Measurements from ENCODE around the gene ARL17B.
"Not testable (repeated sequence)": the region's sequence is repeated elsewhere in the genome, so short reads cannot be mapped to it uniquely, and the experiment has no call there.

Gene ARL17B

GRCh38 chr17:46290906-46291546 is 70.5 kb downstream of the ARL17B start:
- not testable (repeated sequence) for H3K27ac ChIP-seq; H3K36me3 ChIP-seq (ENCODE audit: insufficient read depth); H2AFZ ChIP-seq (ENCODE audit: low read depth)

GRCh38 chr17:46287587-46287986 is 74.0 kb downstream of the ARL17B start:
- not testable (repeated sequence) for H3K27ac ChIP-seq; H4K20me1 ChIP-seq (ENCODE audit: insufficient read depth); H3K9ac ChIP-seq; H3K4me3 ChIP-seq (IDR thresholded peaks at IDR 0.05; ENCODE audit: insufficient read depth, low read depth, low read length); H3K36me3 ChIP-seq (ENCODE audit: insufficient read depth); H3K27me3 ChIP-seq (ENCODE audit: insufficient read depth, low read depth); H2AFZ ChIP-seq (ENCODE audit: low read depth); H3K79me2 ChIP-seq (ENCODE audit: insufficient read depth, low read depth); H3K4me2 ChIP-seq
- peaks cover 12% of the 10 kb centered on the region for H3K4me1 ChIP-seq (ENCODE audit: low read depth, poor library complexity, severe bottlenecking)

More at GRCh38 chr17:46290906-46291546, 70.5 kb downstream of the ARL17B start:
- not testable (repeated sequence) for H3K27me3 ChIP-seq (ENCODE audit: insufficient read depth, low read depth); H3K4me2 ChIP-seq; H3K9ac ChIP-seq; H3K4me3 ChIP-seq (IDR thresholded peaks at IDR 0.05; ENCODE audit: insufficient read depth, low read depth, low read length); H3K79me2 ChIP-seq (ENCODE audit: insufficient read depth, low read depth); H4K20me1 ChIP-seq (ENCODE audit: insufficient read depth)
- peaks cover 12% of the 10 kb centered on the region for H3K4me1 ChIP-seq (ENCODE audit: low read depth, poor library complexity, severe bottlenecking)

GRCh38 chr17:46286764-46287221 is 74.8 kb downstream of the ARL17B start:
- not testable (repeated sequence) for H4K20me1 ChIP-seq (ENCODE audit: insufficient read depth); H3K4me2 ChIP-seq; H3K36me3 ChIP-seq (ENCODE audit: insufficient read depth); H3K27ac ChIP-seq; H3K27me3 ChIP-seq (ENCODE audit: insufficient read depth, low read depth); H3K4me3 ChIP-seq (IDR thresholded peaks at IDR 0.05; ENCODE audit: insufficient read depth, low read depth, low read length); H3K79me2 ChIP-seq (ENCODE audit: insufficient read depth, low read depth); H2AFZ ChIP-seq (ENCODE audit: low read depth); H3K9ac ChIP-seq
- peaks cover 12% of the 10 kb centered on the region for H3K4me1 ChIP-seq (ENCODE audit: low read depth, poor library complexity, severe bottlenecking)
- peak; percentile 71 for TF ChIP-seq CTCF (conservative IDR thresholded peaks at IDR 0.05; ENCODE audit: low read depth, low read length)

- not testable (repeated sequence) for H3K79me2 ChIP-seq (ENCODE audit: insufficient read depth, low read depth); H3K4me3 ChIP-seq (IDR thresholded peaks at IDR 0.05; ENCODE audit: insufficient read depth, low read depth, low read length); H3K36me3 ChIP-seq (ENCODE audit: insufficient read depth); H4K20me1 ChIP-seq (ENCODE audit: insufficient read depth); H3K27ac ChIP-seq; H3K9ac ChIP-seq; H3K4me2 ChIP-seq; H3K27me3 ChIP-seq (ENCODE audit: insufficient read depth, low read depth); H2AFZ ChIP-seq (ENCODE audit: low read depth); H3K4me1 ChIP-seq (ENCODE audit: low read depth, poor library complexity, severe bottlenecking)
Measured at GRCh38 chr17:46285500-46285899, 76.1 kb downstream of the ARL17B start.

GRCh38 chr17:46284467-46284866 is 77.1 kb downstream of the ARL17B start:
- H3K9ac ChIP-seq; H4K20me1 ChIP-seq (ENCODE audit: insufficient read depth); H2AFZ ChIP-seq (ENCODE audit: low read depth); H3K79me2 ChIP-seq (ENCODE audit: insufficient read depth, low read depth); H3K36me3 ChIP-seq (ENCODE audit: insufficient read depth); H3K27ac ChIP-seq; H3K4me1 ChIP-seq (ENCODE audit: low read depth, poor library complexity, severe bottlenecking); H3K27me3 ChIP-seq (ENCODE audit: insufficient read depth, low read depth); H3K4me2 ChIP-seq; H3K4me3 ChIP-seq (IDR thresholded peaks at IDR 0.05; ENCODE audit: insufficient read depth, low read depth, low read length): not testable (repeated sequence)

GRCh38 chr17:46282635-46283034 is 78.9 kb downstream of the ARL17B start:
- not testable (repeated sequence) for H3K79me2 ChIP-seq (ENCODE audit: insufficient read depth, low read depth); H2AFZ ChIP-seq (ENCODE audit: low read depth); H3K4me3 ChIP-seq (IDR thresholded peaks at IDR 0.05; ENCODE audit: insufficient read depth, low read depth, low read length); H3K4me1 ChIP-seq (ENCODE audit: low read depth, poor library complexity, severe bottlenecking); H3K9ac ChIP-seq; H3K27ac ChIP-seq; H4K20me1 ChIP-seq (ENCODE audit: insufficient read depth); H3K36me3 ChIP-seq (ENCODE audit: insufficient read depth); H3K27me3 ChIP-seq (ENCODE audit: insufficient read depth, low read depth); H3K4me2 ChIP-seq

- H3K27me3 ChIP-seq (ENCODE audit: insufficient read depth, low read depth); H3K4me3 ChIP-seq (IDR thresholded peaks at IDR 0.05; ENCODE audit: insufficient read depth, low read depth, low read length); H2AFZ ChIP-seq (ENCODE audit: low read depth); H3K36me3 ChIP-seq (ENCODE audit: insufficient read depth); H3K4me1 ChIP-seq (ENCODE audit: low read depth, poor library complexity, severe bottlenecking); H3K79me2 ChIP-seq (ENCODE audit: insufficient read depth, low read depth); H3K27ac ChIP-seq; H3K9ac ChIP-seq; H3K4me2 ChIP-seq; H4K20me1 ChIP-seq (ENCODE audit: insufficient read depth): not testable (repeated sequence)
Measured at GRCh38 chr17:46281336-46281735, 80.2 kb downstream of the ARL17B start.

- not testable (repeated sequence) for H3K9ac ChIP-seq; H3K27ac ChIP-seq; H3K4me2 ChIP-seq; H3K27me3 ChIP-seq (ENCODE audit: insufficient read depth, low read depth); H3K4me1 ChIP-seq (ENCODE audit: low read depth, poor library complexity, severe bottlenecking); H4K20me1 ChIP-seq (ENCODE audit: insufficient read depth); H3K36me3 ChIP-seq (ENCODE audit: insufficient read depth); H2AFZ ChIP-seq (ENCODE audit: low read depth); H3K79me2 ChIP-seq (ENCODE audit: insufficient read depth, low read depth); H3K4me3 ChIP-seq (IDR thresholded peaks at IDR 0.05; ENCODE audit: insufficient read depth, low read depth, low read length)
Measured at GRCh38 chr17:46276728-46277479, 84.7 kb downstream of the ARL17B start.
